Mucosa of rectum (tissue), 2 donors: ENCODE data around the gene XXYLT1.

Experiments
- H3K27ac ChIP-seq, 2 donors: one replicate each; pipeline ENCODE4 v1.7.0; 2013; ENCODE audit warnings: inconsistent platforms in 2 of 2, low read depth in 2 of 2, low read length in 2 of 2
- H3K27me3 ChIP-seq, 2 donors: one replicate each; pipeline ENCODE4 v1.7.0; 2013; ENCODE audit warnings: low read length in 2 of 2; ENCODE audit not compliant: control insufficient read depth in 2 of 2, insufficient read depth in 2 of 2
- H3K36me3 ChIP-seq, 2 donors: one replicate each; pipeline ENCODE4 v1.7.0; 2013; ENCODE audit warnings: low read length in 2 of 2; ENCODE audit not compliant: control insufficient read depth in 2 of 2, insufficient read depth in 2 of 2
- H3K4me1 ChIP-seq, 2 donors: one replicate each; pipeline ENCODE4 v1.7.0; 2013; ENCODE audit warnings: low read length in 2 of 2, mild to moderate bottlenecking in 1 of 2; ENCODE audit not compliant: control insufficient read depth in 2 of 2, insufficient read depth in 2 of 2
- H3K4me3 ChIP-seq, 2 donors: one replicate each; pipeline ENCODE4 v1.7.0; 2013; ENCODE audit warnings: low read length in 2 of 2
- H3K9ac ChIP-seq, 2 donors: one replicate each; pipeline ENCODE4 v1.7.0; 2013; ENCODE audit warnings: low read length in 2 of 2, low read depth in 1 of 2, mild to moderate bottlenecking in 1 of 2
- H3K9me3 ChIP-seq, 2 donors: one replicate each; pipeline ENCODE4 v1.7.0; 2013; ENCODE audit warnings: low read length in 2 of 2; ENCODE audit not compliant: control insufficient read depth in 2 of 2
- donor health status: healthy.
- donor health status: Normal muscosa, but diverticular disease.

The XXYLT1 gene

DNA sequence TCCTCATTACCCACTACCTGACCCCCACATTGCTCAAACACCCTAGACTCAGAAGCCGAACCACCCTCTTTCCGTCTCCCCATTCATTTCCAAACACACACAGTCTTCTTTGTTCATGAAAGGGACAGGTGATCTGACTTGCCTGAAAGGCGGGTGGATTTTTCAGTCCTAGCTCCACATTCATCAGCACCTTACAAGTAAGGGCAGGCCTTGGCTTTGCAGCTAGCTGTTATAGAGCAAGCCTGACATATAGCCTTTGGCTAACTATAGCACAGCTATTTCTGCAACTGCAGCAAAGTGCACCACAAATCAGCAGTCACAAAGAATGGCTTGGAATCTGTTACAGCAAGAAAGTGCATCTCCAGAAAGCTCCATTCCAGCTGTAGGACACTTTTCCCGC lies 139.8 kb downstream of the XXYLT1 start:
- Histone ChIP-seq H3K9ac (no peak overlapping the region), H3K27ac (no peak overlapping the region)

DNA sequence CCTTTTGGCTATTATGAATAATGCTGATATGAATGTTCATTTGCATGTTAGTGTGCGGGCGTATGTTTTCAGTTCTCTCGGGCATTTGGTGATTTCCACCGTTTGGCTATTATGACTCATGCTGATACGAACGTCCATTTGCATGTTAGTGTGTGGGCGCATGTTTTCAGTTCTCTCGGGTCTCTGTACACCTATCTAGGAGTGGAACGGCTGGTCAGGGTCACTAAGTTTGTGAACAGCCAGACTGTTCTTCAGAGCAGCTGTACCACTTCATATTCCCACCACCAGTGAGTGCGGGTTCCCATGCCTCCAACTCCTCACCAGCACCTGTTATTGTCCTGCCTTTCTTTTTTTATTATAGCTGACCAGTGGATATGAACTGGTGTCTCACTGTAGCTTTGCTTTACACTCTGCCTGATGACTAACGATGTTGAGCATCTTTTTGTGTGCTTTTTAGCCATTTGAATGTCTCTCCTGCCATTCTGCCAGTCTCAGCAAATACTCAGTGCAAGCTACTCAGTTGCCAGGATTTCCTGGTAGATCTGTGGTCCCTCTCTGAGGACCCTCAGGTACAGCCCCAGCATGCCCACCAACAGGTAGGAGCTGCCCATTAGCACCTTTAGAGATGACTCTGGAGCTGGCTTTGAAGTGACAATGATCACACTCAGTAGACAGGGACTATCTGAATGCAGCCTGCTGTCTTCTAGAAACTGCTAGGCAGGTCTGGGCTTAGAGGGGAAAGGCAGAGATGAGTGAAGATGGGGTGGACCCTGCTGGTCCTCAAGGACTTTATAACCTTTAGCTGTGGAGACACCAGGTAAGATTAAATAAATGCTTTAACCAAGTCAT lies 141.1 kb downstream of the XXYLT1 start:
- Histone ChIP-seq H3K9ac (no peak overlapping the region), H3K36me3 (no peaks in the 10 kb centered on the region), H3K27me3 (no peaks in the 10 kb centered on the region), H3K4me3 (peak overlapping the region in 1 of 2 donors; percentile 40), H3K4me1 (no peaks in the 10 kb centered on the region), H3K27ac (no peak overlapping the region), H3K9me3 (no peaks in the 10 kb centered on the region)

More for the DNA sequence above, 139.8 kb downstream of the XXYLT1 start:
- Histone ChIP-seq H3K36me3 (no peaks in the 10 kb centered on the region), H3K4me3 (no peak overlapping the region), H3K9me3 (no peaks in the 10 kb centered on the region), H3K4me1 (no peaks in the 10 kb centered on the region), H3K27me3 (no peaks in the 10 kb centered on the region)

DNA sequence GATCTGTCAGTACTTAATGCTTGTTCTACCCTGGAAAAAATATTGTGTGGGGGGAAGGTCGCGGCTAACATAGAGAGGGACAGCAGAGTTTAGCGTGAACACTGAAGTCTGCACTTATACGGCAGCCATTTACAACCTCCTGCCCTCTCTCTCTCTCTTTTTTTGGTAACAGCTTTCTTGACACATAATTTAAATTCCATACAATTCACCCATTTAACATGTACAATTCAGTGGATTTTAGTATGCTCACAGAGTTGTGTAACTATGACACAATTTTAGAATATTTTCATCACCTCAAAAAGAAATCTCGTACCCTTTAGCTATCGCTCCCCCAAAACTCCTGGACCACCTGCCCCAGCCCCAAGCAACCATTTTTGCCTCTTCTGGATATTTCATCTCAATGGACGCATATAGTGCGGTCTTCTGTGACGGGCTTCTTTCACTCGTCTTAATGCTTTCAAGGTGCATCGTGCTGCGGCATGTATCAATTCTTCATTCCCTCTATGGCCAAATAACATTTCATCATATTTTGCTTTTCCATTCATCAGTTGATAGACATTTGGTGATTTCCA lies 141.8 kb downstream of the XXYLT1 start:
- no peak overlapping the region for H3K9ac ChIP-seq
- no peaks in the 10 kb centered on the region for H3K36me3 ChIP-seq
- peak overlapping the region in 1 of 2 donors; percentile 40 for H3K4me3 ChIP-seq
- H3K4me1 ChIP-seq = no peaks in the 10 kb centered on the region
- no peaks in the 10 kb centered on the region for H3K27me3 ChIP-seq
- H3K9me3 ChIP-seq = no peaks in the 10 kb centered on the region
- no peak overlapping the region for H3K27ac ChIP-seq

DNA sequence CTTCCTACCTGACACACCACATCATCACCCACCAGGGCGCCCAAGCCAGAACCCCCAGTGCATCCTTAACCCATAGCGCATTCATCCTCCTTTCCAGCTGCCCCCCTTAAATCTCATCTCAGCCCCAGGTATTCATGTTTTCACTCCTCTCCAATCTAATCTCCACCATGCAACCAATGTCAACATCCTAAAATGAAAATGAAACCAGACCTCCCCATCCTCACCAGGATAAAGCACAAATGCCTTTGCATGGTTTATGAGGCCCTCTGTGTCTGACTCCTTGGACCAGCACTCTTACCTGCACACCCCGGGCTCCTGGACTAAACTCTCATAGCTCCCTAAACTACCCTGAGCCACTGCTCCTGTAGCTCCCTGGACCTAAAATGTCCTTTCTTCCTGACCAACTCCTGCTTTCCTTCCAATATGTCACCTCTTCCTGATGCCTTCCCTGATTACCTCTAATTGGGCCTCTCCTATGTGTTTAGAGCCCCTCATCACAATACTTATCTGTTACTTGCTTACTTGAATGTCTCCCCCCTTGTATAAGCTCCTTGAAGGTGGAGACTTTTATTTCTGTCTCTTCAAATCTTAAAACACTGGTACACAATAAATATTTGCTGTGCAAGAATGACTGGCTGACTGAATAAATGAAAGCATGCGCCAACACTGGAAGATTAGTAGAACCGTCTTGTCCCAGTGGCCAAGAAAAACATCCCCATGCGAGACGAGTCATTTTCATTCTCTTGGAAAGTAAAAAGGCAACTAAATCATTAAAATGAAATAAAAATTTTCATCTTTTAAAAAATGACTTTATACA lies 142.5 kb downstream of the XXYLT1 start:
- no peaks in the 10 kb centered on the region for H3K27me3 ChIP-seq
- H3K4me3 ChIP-seq = no peak overlapping the region
- no peaks in the 10 kb centered on the region for H3K4me1 ChIP-seq
- H3K9me3 ChIP-seq = no peaks in the 10 kb centered on the region
- H3K27ac ChIP-seq = no peak overlapping the region
- H3K9ac ChIP-seq = no peak overlapping the region
- H3K36me3 ChIP-seq = no peaks in the 10 kb centered on the region

DNA sequence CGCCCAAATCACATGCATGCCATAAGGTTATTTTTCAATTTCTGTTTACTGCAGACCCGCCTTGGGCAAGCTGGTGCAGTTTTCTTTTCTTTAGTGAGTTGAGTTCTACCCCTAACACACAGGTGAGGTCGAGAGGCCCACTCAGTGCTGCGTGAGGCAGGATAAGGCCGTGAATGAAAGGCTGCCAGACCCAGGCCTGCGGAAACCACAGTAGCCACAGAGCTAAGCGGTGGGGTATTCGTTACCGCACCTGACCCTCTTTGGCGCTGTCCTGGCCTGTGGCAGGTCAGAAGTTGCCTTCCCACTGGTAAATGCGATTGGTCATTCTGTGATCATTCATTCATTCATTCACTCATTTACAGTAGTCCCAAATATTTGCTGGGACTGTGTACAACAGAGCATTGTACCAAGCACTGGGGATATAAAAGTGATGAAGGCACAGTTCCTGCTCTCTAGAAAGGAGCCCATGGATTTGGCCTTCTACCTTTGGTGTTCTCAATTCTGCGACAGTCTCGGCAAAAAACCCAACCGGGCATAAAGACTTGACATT lies 144.8 kb downstream of the XXYLT1 start:
- H3K27me3 ChIP-seq = no peaks in the 10 kb centered on the region
- H3K9me3 ChIP-seq = no peaks in the 10 kb centered on the region
- no peak overlapping the region for H3K4me3 ChIP-seq
- no peak overlapping the region for H3K27ac ChIP-seq
- no peaks in the 10 kb centered on the region for H3K36me3 ChIP-seq
- H3K4me1 ChIP-seq = no peaks in the 10 kb centered on the region
- no peak overlapping the region for H3K9ac ChIP-seq

DNA sequence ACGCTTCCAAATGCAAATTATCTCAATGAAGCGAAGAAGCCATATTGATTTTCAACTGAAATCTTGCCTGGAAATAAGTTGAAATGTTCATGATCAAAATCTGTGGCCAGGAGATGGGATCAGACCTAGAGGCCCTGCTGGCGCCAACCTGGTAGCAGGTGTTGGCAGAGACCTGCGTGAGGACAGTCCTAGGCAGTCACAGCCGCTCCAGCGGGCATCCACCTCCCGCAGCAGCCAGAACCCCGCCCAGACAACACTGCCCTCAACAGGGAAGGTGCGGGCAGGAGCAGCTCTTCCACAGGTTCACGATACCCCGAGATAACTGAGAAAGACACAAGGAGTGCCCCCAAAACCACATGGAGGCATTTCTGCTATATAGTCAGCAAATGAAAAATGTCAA lies 145.3 kb downstream of the XXYLT1 start:
- Histone ChIP-seq H3K4me1 (no peaks in the 10 kb centered on the region), H3K9ac (no peak overlapping the region), H3K36me3 (no peaks in the 10 kb centered on the region), H3K9me3 (no peaks in the 10 kb centered on the region), H3K4me3 (no peak overlapping the region), H3K27me3 (no peaks in the 10 kb centered on the region), H3K27ac (no peak overlapping the region)

DNA sequence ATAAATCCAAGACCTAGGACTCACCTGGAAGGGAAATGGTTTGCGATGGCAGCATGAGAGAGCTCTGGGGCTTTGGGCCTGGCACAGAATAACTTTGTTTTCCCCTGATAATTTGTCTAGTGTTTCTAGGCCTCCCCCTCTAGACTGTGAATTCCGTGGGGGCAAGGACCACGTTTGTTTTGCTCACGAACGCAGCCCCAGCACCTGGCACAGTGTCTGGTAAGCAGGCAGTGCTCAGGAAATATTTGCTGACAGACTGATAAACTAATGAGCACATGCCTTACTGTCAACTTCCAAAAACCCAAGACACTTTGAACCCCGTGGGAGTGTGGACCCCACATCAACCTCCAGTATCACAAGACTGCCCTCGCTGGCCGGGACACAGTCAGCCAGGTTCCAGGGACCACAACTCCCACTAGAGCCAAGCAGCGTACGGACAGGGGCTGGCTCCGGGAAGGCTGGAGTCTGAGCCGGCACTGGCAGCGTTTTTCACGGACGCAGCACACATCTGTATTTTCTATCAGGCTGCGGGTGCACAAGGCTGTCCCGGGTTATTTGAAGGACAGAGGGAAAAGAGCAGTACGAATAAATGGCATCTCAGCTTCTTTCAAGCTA lies 146.5 kb downstream of the XXYLT1 start:
- no peaks in the 10 kb centered on the region for H3K9me3 ChIP-seq
- H3K27me3 ChIP-seq = no peaks in the 10 kb centered on the region
- no peak overlapping the region for H3K4me3 ChIP-seq
- no peaks in the 10 kb centered on the region for H3K4me1 ChIP-seq
- no peaks in the 10 kb centered on the region for H3K36me3 ChIP-seq
- no peak overlapping the region for H3K27ac ChIP-seq
- H3K9ac ChIP-seq = no peak overlapping the region

DNA sequence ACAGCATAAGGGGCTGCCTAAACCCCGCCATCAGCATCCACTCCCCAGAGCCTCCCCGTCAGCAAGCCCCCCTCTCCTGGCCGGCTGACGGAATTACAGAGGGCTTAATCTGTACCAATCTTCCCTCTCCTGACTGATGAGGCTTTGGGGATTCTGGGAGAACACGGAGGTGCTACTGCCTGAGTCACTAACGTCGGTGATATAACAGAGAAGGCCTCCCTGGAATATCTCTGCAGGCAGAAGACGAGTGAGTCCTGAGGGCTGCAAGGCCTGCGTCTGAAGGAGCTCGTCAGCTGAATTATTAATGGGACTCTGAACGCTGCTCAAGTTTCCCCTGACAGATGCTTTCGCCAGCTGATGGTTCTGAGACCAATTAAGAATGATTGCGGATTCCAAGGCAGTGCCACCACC lies 147.7 kb downstream of the XXYLT1 start:
- Histone ChIP-seq H3K9me3 (no peaks in the 10 kb centered on the region), H3K36me3 (no peaks in the 10 kb centered on the region), H3K27ac (no peak overlapping the region), H3K27me3 (no peaks in the 10 kb centered on the region), H3K9ac (no peak overlapping the region), H3K4me3 (no peak overlapping the region), H3K4me1 (peaks cover 0 to 5% of the 10 kb centered on the region in 2 donors)

DNA sequence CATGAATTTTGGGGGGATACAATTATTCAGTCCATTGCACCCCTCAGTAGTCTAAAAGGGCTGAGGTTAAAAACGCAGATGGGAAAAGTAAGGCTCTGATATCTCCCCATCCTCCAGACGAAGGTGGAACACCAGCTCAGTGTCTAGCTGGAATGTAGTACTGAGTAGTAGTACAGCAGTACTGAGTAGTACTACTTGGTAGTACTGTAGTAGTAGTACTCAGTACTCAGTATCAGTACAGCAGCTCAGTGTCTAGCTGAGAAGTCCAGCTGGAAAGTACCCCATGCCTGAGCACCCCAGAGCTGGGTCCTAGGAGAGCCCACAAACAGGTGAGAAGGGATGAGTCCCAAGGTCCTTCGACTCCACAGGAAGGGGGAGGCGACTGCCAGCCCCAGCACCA lies 148.7 kb downstream of the XXYLT1 start:
- no peak overlapping the region for H3K27ac ChIP-seq
- no peaks in the 10 kb centered on the region for H3K9me3 ChIP-seq
- peaks cover 0 to 8% of the 10 kb centered on the region in 2 donors for H3K4me1 ChIP-seq
- H3K4me3 ChIP-seq = no peak overlapping the region
- H3K9ac ChIP-seq = no peak overlapping the region
- H3K27me3 ChIP-seq = no peaks in the 10 kb centered on the region
- no peaks in the 10 kb centered on the region for H3K36me3 ChIP-seq
